GM18861 (cell line): Measurements from ENCODE around the gene ZDHHC7.
"Not testable (repeated sequence)": the region's sequence is repeated elsewhere in the genome, so short reads cannot be mapped to it uniquely, and the experiment has no call there.

ENCODE experiments used
- ATAC-seq: cut with Tn5 transposase; IDR thresholded peaks from one replicate; pipeline ENCODE4 v1.9.1; 2021; ENCODE audit not compliant: unreplicated experiment

Gene ZDHHC7

GRCh38 chr16:85045077-85045476 is 33.7 kb upstream of the ZDHHC7 start:
- no peak for ATAC-seq

GRCh38 chr16:85042606-85043005 is 31.3 kb upstream of the ZDHHC7 start:
- ATAC-seq: no peak

- ATAC-seq: no peak
These were observed 30.8 kb upstream of the ZDHHC7 start for GRCh38 chr16:85042167-85042526.

GRCh38 chr16:85041219-85042166 is 30.2 kb upstream of the ZDHHC7 start:
- no peak for ATAC-seq

- ATAC-seq: no peak
These were observed 29.4 kb upstream of the ZDHHC7 start for GRCh38 chr16:85040685-85041084.

- no peak for ATAC-seq
These were observed 26.4 kb upstream of the ZDHHC7 start for GRCh38 chr16:85037721-85038120.

- ATAC-seq: no peak
These were observed 25.7 kb upstream of the ZDHHC7 start for GRCh38 chr16:85037050-85037410.

- no peak for ATAC-seq
These were observed 25.1 kb upstream of the ZDHHC7 start for GRCh38 chr16:85036236-85037049.

GRCh38 chr16:85034591-85035433 is 23.5 kb upstream of the ZDHHC7 start:
- no peak for ATAC-seq

GRCh38 chr16:85033171-85033570 is 21.8 kb upstream of the ZDHHC7 start:
- ATAC-seq: no peak

GRCh38 chr16:85032187-85032586 is 20.9 kb upstream of the ZDHHC7 start:
- not testable (repeated sequence) for ATAC-seq

GRCh38 chr16:85031451-85031850 is 20.1 kb upstream of the ZDHHC7 start:
- ATAC-seq: no peak

GRCh38 chr16:85029981-85030401 is 18.7 kb upstream of the ZDHHC7 start:
- no peak for ATAC-seq

GRCh38 chr16:85029408-85029784 is 18.1 kb upstream of the ZDHHC7 start:
- ATAC-seq: no peak

- no peak for ATAC-seq
These were observed 17.5 kb upstream of the ZDHHC7 start for GRCh38 chr16:85028685-85029407.

GRCh38 chr16:85027958-85028684 is 16.8 kb upstream of the ZDHHC7 start:
- no peak for ATAC-seq

- ATAC-seq: peak; percentile 80
These were observed 16.1 kb upstream of the ZDHHC7 start, which contains the start of gene KIAA0513 for GRCh38 chr16:85027349-85027957. Gene KIAA0513 (plus strand): TSS chr16:85027795. CDS start chr16:85067072, 39,277 bp downstream.

GRCh38 chr16:85026703-85027102 is 15.4 kb upstream of the ZDHHC7 start:
- no peak for ATAC-seq
